HuH-7 (cell line): ENCODE measurements around the gene PRRC2B.
"Not testable (repeated sequence)": the region's sequence is repeated elsewhere in the genome, so short reads cannot be mapped to it uniquely, and the experiment has no call there.

Experiments used
- DNase-seq: peaks from one replicate; pipeline ENCODE4 v3.0.0; 2011; ENCODE audit warnings: low spot score

The PRRC2B gene

GRCh38 chr9:131539223-131539923 lies 145.5 kb downstream of the PRRC2B start:
- no peak for DNase-seq

- no peak for DNase-seq
Observed at GRCh38 chr9:131543141-131543540, 149.3 kb downstream of the PRRC2B start.

GRCh38 chr9:131545003-131545785 lies 151.3 kb downstream of the PRRC2B start, which contains the start of gene PRRT1B:
TSS of gene PRRT1B (plus strand) at chr9:131545523. CDS start at chr9:131545616, 93 bp downstream.
- peak; percentile 97 for DNase-seq

- peak; percentile 63 for DNase-seq
Observed at GRCh38 chr9:131545786-131546335, 152.0 kb downstream of the PRRC2B start.

GRCh38 chr9:131546336-131547084 lies 152.6 kb downstream of the PRRC2B start:
- DNase-seq, result peak; percentile 93

GRCh38 chr9:131549186-131549585 lies 155.3 kb downstream of the PRRC2B start:
- not testable (repeated sequence) for DNase-seq
